ENCODE measurements around the gene BDH1. TPM values are rescaled to one million over a fixed set of nuclear protein-coding genes. Genes with fewer than 3 reads are reported as not detected.
"Not testable (repeated sequence)": the region's sequence is repeated elsewhere in the genome, so short reads cannot be mapped to it uniquely, and the experiment has no call there.

Gene BDH1
- total RNA-seq, 1 donor from 2014 or later, result 9.8 TPM

GRCh38 chr3:197578376-197578775 lies 22.6 kb upstream of the BDH1 start:
- FAIRE-seq, result no peak

GRCh38 chr3:197577366-197578074 lies 21.8 kb upstream of the BDH1 start:
- no peak for FAIRE-seq
- DNase-seq (ENCODE audit: low spot score in 2 of 2), result no peak

More at GRCh38 chr3:197578376-197578775, 22.6 kb upstream of the BDH1 start:
- DNase-seq (ENCODE audit: low spot score in 2 of 2), result no peak

- no peak for DNase-seq (ENCODE audit: low spot score in 2 of 2)
- FAIRE-seq, result no peak
Observed at GRCh38 chr3:197576838-197577237, 21.1 kb upstream of the BDH1 start.

- FAIRE-seq, result no peak
- DNase-seq (ENCODE audit: low spot score in 2 of 2), result no peak
Observed at GRCh38 chr3:197575362-197575761, 19.6 kb upstream of the BDH1 start.

- not testable (repeated sequence) for DNase-seq (ENCODE audit: low spot score in 2 of 2); FAIRE-seq
Observed at GRCh38 chr3:197574396-197574991, 18.7 kb upstream of the BDH1 start.

GRCh38 chr3:197573048-197573767 lies 17.4 kb upstream of the BDH1 start:
- DNase-seq (ENCODE audit: low spot score in 2 of 2) (no peak), FAIRE-seq (no peak)

GRCh38 chr3:197571880-197572172 lies 16.1 kb upstream of the BDH1 start:
- FAIRE-seq; DNase-seq (ENCODE audit: low spot score in 2 of 2): not testable (repeated sequence)

GRCh38 chr3:197571074-197571879 lies 15.5 kb upstream of the BDH1 start:
- not testable (repeated sequence) for FAIRE-seq; DNase-seq (ENCODE audit: low spot score in 2 of 2)

GRCh38 chr3:197569433-197569832 lies 13.7 kb upstream of the BDH1 start:
- not testable (repeated sequence) for FAIRE-seq

GRCh38 chr3:197567904-197568681 lies 12.3 kb upstream of the BDH1 start:
- DNase-seq (ENCODE audit: low spot score in 2 of 2) (no peak), FAIRE-seq (peak; percentile 10)

More at GRCh38 chr3:197569433-197569832, 13.7 kb upstream of the BDH1 start:
- DNase-seq (ENCODE audit: low spot score in 2 of 2), result not testable (repeated sequence)

GRCh38 chr3:197566155-197566554 lies 10.4 kb upstream of the BDH1 start:
- not testable (repeated sequence) for DNase-seq (ENCODE audit: low spot score in 2 of 2); FAIRE-seq

- no peak for DNase-seq (ENCODE audit: low spot score in 2 of 2)
- FAIRE-seq, result no peak
Observed at GRCh38 chr3:197564097-197564843, 8.5 kb upstream of the BDH1 start.

- DNase-seq (ENCODE audit: low spot score in 2 of 2), result no peak
- no peak for FAIRE-seq
Observed at GRCh38 chr3:197562398-197563251, 6.9 kb upstream of the BDH1 start.

GRCh38 chr3:197561926-197562325 lies 6.2 kb upstream of the BDH1 start:
- DNase-seq (ENCODE audit: low spot score in 2 of 2), result no peak
- no peak for FAIRE-seq

- DNase-seq (ENCODE audit: low spot score in 2 of 2) (no peak), FAIRE-seq (no peak)
Observed at GRCh38 chr3:197559651-197560050, 3.9 kb upstream of the BDH1 start.

- DNase-seq (ENCODE audit: low spot score in 2 of 2) (peak; percentile 93 to 95), FAIRE-seq (no peak)
Observed at GRCh38 chr3:197554562-197555280, 1.0 kb downstream of the BDH1 start.

- no peak for FAIRE-seq
Observed at GRCh38 chr3:197554196-197554561, 1.6 kb downstream of the BDH1 start.

GRCh38 chr3:197552198-197552597 lies 3.6 kb downstream of the BDH1 start:
- DNase-seq (ENCODE audit: low spot score in 2 of 2) (no peak), FAIRE-seq (no peak)

More at GRCh38 chr3:197554196-197554561, 1.6 kb downstream of the BDH1 start:
- DNase-seq (ENCODE audit: low spot score in 2 of 2), result no peak
